CD4-positive, alpha-beta T cell treated with Interferon gamma for 1 hour (primary cell): Measurements from ENCODE around the gene SLFN5.
A peak's percentile ranks its signal among the peaks of the same experiment; 100 is the strongest.
"Not testable (repeated sequence)": the region's sequence is repeated elsewhere in the genome, so short reads cannot be mapped to it uniquely, and the experiment has no call there.

Experiments used
- DNase-seq: peaks from one replicate; pipeline ENCODE4 v3.0.0-alpha.2; 2020

Gene SLFN5

DNA sequence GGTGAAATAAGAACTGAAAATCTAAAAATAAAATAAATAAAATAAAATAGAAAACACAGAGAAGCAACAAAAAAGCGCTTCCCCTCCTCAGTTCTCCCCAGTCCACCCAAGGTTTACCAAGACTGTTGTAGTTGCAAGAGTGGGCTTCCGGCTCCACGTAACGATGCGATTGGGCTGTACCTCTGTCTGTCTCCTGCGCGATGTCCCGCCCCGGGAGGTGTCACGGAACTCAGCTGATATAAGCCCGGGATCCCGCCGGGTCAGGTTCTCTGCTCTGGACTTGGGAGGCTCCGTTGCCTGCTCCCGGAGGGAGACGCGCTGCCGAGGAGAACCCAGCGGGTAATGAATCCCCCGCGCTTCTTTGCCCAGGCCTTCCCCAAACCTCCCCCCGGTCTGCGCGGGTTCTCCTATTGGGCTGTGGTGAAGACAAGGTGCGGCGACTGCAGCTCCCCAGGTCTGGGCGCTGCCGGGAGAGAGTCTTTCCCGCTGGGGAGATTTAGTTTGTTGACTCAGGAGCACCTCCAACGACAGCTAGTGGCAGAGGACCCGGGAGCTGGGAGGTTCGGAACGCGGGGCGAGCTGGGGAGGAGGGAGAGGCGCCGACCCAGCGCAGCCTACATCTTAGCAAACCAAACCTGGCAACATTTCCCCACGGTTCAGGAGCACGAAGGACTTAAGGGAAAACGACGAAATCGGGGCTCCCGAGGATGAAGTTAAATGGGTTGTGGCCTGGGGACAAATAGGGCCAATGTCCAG lies at the start of gene SLFN5:
SLFN5 (plus strand) TSS at position 268 of the 756 bp plus-strand sequence. CDS start 15,619 bp downstream, outside the sequence.
- DNase-seq = peak; percentile 93

DNA sequence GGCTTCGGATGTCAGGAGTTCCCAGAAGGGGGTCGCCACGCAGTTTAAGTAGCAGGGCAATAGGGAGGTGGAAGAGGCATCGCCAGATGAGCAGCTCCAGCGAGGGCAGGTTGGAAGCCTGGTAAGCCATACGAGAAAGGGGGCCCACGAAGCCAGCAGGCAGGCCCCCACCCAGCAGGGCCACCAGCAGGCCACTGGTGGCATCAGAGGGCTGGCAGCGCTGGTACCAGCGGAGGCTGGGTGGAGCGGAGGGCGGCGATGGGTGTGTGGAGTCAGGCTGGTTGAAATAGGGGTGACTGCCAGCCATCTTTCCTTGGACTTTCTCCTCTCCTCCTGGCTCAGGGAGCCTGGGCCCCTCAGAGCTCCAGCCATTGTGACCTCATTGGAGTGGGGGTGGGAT lies 48.9 kb upstream of the SLFN5 start, which contains the start of gene SLC35G3:
SLC35G3 (minus strand) TSS at position 393 of the 400 bp plus-strand sequence; CDS start at position 307, 86 bp downstream.
- not testable (repeated sequence) for DNase-seq

DNA sequence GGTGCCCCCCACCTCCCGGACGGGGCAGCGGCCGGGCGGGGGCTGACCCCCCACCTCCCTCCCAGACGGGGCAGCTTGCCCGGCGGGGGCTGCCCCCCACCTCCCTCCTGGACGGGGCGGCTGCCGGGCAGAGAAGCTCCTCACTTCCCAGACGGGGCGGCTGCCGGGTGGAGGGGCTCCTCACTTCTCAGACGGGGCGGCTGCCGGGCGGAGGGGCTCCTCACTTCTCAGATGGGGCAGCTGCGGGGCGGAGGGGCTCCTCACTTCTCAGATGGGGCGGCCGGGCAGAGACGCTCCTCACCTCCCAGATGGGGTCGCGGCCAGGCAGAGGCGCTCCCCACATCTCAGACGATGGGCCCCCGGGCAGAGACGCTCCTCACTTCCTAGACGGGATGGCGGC lies 47.8 kb upstream of the SLFN5 start:
- DNase-seq = not testable (repeated sequence)

DNA sequence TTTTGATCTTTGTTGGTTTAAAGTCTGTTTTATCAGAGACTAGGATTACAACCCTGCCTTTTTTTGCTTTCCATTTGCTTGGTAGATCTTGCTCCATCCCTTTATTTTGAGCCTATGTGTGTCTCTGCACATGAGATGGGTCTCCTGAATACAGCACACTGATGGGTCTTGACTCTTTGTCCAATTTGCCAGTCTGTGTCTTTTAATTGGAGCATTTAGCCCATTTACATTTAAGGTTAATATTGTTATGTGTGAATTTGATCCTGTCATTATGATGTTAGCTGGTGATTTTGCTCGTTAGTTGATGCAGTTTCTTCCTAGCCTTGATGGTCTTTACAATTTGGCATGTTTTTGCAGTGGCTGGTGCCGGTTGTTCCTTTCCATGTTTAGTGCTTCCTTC lies 40.3 kb upstream of the SLFN5 start:
- DNase-seq = not testable (repeated sequence)

DNA sequence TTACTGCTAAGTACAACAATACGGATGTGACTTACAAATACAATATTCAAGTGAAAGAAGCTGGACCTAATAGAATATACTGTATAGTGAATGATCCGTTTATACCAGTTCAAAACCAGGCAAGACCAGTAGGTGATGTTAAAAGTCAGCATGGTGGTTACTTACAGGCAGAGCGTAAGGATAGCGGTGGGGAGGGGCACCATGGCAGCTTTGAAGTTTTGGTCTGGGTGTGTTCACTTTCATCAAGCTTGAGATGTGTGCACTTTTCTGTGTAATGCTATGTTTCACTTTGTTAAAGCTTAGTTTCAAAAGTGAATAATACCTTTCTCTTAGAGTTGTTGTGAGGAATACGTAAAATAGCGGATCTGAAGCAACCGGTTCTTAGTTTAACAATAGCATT lies 32.1 kb upstream of the SLFN5 start:
- DNase-seq = peak; percentile 21

DNA sequence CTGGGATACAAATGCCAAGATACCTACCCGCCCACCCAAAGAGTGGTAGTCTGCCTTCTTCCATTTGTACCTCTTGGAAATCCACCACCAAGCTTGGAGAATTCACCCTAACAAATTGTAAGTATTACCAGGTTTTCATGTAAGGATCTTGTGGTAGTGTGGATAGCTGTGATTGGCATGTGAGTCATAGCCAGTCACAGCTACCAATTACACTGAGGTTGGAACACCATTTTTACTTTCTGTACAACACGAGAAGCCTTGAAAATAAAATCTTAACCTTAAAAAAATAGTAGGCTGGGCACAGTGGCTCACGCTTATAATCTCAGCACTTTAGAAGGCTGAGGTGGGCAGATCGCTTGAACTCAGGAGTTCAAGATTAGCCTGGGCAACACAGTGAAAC lies 30.2 kb upstream of the SLFN5 start:
- no peak for DNase-seq

DNA sequence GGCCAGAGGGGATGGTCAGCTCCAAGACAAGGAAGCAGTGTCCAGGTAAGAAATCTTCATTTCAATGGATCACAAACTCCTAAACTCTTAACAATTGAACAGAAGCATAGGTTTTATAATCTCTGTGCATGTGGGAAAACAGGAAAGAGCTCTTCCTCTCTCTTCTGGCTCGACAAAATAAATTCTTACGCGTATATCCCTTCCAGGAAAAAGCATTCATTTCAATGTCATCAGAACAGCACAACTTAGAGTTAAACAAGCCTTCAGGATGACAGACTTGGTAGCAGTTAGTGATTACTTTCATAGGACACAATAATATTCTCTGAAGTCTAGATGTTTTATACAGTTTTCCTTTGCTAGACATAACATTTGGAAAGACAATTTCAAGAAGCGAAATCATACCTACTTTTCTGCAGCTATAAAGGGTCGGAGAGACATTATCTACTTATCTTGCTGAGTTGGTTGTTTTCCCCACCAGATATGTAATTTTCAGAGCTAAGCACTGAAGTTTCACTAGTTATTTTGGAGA lies 29.4 kb upstream of the SLFN5 start:
- no peak for DNase-seq

DNA sequence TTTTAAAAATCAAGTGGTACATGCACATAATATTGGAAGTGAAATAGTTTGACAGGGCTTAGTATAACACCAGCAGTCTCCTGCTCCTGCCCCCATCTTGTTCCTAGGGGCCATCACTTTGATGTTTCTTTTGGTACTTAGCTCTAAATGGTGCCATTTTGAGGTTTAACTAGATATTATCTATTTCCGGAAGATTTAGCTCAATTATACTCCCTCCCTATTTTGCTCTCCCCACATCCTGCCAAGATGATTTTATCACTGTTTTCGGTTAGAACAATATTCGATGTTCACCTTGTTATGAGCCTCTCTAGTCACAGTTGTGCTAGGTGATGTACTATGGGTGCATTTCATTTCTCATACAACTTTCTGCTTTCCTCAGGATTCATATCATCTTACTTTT lies 28.7 kb upstream of the SLFN5 start:
- DNase-seq = peak; percentile 16

DNA sequence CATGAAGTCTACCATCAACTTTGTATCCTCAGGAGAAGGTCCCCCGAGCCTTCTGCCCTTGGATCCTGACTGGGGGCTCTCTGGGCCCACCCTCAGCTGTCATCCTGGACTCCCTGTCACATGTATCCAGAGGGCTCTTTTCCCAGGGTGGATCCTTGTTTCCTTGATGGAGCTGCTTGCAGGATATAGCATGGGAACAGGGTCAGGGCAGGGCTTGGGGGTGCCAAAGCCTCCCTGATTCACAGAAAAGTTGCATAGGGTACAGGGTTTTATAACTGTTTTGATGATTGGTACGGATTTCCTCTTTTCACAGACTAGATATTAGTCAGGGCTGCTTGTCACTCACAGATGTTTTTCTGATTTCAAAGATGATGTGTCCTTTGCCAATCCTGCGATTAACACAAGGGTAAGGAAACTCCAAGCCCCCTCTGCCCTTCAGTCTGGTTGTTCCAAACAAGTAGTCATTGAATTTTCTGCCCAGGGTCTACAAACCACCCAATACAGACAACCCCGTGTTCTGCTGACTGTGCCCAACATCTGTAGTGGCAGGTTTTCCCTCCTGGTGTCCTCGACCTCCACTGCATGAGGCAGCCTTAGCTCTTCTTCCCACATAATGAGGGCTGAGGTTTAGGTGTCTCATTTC lies 28.1 kb upstream of the SLFN5 start:
- DNase-seq = no peak

DNA sequence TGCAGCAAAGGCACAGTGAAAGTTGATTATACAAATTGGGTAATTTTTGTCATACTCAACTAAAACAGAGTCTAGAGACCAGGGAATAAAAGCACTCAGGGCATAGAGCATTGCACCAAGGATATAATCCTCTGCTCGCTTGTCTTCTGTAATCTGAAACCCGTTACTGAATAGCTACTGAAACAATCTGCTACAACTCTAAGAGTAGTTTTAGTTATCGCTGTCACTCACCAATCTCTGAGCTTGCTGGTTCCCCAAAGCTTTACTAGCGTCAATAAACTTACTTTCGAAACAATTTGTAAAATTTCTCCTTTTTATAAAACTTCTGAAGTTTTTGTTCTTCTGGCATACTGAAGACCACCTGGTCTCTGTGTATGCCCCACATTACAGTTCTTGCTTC lies 25.8 kb upstream of the SLFN5 start:
- no peak for DNase-seq

DNA sequence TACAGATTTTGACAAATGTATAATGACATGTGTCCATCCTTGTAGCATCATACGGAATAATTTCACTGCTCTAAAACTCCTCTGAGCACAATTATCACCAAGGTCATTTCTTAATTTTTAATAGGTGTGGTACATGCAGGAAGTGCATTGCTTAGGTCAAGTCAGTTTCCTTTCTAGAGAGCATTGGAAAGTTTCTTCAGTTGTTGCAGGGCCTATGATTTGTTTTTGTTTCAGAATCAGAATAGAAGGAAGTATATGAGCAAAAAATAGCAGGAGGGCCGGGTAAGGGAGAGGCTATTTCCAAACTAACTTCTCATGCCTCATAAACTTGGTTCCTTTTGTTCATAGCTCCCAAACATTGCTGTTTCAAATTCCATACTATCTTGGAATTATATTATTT lies 24.0 kb upstream of the SLFN5 start:
- DNase-seq = no peak

DNA sequence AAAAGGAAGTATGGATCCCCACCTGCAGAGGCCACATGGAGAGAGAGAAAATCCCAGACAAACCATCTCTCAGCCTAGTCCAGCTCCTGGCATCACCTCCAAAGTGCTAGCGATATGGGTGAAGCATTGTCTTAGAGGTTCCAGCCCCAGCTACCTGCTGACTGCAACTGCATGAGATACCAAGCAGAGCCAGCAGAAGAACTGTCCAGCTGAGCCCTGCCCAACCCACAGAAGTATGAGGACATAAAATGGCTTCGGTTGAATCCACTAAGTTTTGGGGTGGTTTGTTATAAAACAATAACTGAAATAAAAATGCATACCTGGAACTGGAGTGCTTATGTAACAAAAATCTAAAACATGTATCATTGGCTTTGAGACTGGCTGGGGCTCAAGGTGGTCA lies 20.4 kb upstream of the SLFN5 start:
- no peak for DNase-seq

DNA sequence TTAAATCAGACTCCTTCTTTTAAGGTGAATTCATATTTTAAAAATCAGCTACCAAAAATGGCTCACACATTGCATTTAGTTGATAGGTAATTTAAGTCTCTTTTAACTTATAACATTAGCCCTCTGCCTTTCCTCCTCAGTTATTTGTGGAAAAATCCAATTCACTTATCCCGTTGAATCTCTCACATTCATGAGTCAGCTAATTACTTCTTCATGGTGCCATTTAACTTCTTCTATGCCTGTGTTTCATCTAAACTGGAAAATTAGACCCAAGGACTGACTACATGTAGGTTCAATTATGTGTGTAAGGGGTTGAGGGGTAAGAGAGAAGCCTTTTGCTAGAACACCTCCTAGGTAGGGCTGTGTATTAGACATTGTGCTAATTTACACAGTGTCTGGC lies 18.4 kb upstream of the SLFN5 start:
- no peak for DNase-seq

DNA sequence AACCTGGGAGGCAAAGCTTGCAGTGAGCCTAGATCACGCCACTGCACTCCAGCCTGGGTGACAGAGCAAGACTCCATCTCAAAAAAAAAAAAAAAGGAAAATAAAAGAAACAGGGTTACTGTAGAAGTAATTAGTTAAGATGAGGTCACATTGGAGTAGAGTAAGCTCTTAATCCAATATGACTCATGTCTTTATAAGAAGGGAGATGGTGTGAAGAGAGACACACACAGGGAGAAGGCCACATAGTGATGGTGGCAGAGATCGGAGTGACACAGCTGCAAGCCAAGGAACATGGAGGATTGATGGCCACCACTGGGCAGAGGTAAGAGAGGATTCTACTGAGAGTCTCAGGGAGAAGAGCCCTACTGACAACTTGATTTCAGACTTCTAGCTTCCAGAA lies 15.3 kb upstream of the SLFN5 start:
- DNase-seq = no peak

DNA sequence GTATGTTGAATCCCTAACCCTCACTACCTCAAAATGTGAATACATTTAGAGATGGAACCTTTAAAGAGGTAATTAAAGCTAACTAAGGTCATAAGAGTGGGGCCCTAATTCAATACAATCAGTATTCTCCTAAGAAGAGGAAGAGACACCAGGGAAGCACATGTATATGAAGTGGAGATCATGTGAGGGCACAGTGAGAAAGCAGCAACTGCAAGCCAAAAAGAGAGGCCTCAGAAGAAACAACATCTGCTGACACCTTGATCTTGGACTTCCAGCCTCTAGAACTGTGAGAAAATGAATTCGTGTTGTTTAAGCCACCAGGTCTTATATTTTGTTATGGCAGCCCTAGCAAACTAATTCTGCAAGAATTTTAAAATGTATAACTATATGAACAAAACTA lies 13.2 kb upstream of the SLFN5 start:
- no peak for DNase-seq

DNA sequence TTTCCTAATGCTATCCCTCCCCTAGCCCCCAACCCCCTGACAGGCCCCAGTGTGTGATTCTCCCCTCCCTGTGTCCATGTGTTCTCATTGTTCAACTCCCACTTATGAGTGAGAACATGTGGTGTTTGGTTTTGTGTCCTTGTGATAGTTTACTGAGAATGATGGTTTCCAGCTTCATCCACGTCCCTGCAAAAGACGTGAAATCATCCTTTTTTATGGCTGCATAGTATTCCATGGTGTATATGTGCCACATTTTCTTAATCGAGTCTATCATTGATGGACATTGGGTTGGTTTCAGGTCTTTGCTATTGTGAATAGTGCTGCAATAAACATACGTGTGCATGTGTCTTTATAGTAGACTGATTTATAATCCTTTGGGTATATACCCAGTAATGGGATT lies 8.6 kb upstream of the SLFN5 start:
- DNase-seq = not testable (repeated sequence)

DNA sequence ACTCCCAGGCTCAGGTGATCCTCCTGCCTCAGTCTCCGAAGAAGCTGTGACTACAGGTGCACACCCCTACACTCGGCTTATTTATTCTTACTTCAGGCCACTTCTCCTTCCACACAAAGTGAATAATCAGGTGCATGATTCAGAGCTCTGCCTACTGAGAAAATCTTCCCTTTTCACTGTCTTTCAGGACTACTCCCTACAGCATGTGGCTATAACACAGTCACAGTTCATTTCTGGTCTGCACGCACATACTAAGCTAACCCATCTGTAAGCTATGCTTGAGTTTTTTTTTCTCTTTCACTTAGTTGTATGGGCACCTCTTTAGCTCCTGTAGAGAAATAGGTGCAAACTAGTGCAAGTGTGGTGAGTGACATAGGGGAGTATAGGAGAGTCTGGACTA lies 7.6 kb upstream of the SLFN5 start:
- DNase-seq = no peak

DNA sequence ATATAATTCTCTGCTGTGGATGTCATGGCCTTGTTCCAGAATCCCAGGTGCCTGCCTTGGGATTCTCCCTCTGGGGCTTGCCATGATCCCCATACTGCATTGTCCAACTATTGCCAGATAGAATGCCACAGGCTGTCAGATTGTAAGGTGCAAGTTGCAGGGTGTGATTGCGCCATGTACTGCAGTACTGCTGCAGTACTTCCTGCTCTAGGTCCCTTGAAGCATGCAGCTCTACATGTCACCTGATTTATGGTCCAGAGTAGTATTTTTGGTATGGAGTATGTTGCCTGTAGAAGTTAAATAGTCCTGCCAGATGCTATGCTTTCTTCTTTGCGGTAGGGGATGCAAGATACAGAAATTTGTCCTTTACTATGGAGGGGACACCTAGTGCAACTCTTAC lies 7.0 kb upstream of the SLFN5 start:
- no peak for DNase-seq

DNA sequence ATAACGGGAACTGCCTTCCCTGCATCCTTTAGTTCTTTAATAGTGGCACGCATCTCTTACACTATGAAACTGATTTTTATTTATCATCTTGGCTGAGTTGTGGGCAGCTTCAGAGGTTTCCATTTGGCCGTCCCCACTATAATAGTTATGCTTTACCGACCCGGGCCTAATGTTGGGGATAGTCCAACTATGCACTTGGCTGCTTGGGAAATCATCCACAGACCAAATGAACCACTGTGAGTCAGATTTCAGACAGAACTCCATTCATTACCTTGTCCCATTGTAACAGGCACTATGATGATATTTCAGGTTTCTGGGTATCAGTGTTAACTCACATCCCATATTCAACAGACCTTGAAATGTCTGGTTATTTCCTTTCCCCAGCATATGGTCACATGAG lies 6.1 kb upstream of the SLFN5 start:
- DNase-seq = no peak

DNA sequence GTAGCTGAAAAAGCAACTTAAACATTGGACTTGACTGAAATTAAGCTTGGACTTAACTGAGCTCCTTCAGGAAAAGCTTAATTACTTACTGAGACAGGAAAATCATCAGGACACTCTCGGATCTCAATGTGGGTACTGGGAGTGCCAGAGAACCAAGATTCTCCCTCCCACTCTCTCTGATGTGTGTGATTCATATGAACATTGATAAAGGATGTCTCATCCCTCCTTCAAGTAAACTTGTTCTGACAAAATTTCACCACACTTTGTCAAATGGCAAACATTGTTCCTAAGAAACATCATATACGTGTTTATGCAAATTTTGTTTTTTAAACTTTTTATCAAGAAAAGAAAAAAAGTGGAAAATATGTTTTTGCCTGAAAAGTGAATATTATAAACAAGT lies 4.1 kb upstream of the SLFN5 start:
- no peak for DNase-seq

DNA sequence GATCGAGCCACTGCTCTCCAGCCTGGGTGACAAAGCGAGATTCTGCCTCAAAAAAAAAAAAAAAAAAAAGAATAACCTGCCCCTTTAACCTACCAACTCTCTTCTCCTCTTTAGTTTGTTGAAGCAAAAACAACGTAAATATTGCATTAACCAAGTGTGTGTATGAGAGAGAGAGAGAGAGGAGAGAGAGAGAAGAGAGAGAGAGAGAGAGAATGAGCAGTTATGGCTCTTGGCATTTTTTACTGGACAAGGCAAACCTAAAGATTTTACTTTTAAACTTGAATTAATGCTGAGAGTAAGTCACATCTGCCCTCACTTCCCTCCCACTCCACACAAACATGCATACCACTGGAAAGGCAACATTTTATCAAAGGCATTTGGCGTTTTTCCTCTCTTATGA lies 3.0 kb upstream of the SLFN5 start:
- no peak for DNase-seq

DNA sequence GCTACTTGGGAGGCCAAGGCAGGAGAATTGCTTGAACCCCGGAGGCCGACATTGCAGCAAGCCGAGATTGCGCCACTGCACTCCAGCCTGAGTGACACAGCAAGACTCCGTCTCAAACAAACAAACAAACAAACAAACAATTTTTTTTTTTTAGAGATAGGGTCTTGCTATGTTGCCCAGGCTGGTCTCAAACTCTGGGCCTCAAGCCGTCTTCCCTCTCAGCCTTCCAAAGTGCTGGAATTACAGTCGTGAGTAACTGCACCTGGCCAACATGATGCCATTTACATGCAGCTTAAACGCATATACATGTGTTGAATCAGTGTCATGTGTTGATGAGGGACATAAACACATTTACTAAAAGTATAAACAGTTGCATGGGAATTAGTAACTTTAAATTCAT lies 2.0 kb upstream of the SLFN5 start:
- DNase-seq = no peak

DNA sequence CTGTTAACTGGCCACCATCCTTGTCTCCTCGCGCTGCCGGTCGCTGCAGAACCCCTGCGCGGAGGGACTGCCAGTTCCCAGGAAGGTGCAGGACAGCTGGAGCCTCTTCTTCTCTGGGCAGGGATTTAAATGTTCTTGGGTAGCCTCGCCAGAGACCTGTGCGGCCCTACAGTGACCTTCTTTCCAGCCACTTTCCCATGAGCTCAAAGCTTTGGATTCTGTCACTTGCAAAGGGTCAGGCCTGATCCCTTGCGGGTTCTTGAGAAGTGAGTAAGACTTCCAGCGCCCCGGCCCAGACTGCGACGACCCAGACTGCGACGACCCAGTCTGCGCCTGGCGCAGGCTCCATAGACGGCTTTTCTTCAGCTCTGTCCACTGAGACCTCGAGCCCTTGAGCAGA lies 1.4 kb upstream of the SLFN5 start:
- DNase-seq = peak; percentile 2

DNA sequence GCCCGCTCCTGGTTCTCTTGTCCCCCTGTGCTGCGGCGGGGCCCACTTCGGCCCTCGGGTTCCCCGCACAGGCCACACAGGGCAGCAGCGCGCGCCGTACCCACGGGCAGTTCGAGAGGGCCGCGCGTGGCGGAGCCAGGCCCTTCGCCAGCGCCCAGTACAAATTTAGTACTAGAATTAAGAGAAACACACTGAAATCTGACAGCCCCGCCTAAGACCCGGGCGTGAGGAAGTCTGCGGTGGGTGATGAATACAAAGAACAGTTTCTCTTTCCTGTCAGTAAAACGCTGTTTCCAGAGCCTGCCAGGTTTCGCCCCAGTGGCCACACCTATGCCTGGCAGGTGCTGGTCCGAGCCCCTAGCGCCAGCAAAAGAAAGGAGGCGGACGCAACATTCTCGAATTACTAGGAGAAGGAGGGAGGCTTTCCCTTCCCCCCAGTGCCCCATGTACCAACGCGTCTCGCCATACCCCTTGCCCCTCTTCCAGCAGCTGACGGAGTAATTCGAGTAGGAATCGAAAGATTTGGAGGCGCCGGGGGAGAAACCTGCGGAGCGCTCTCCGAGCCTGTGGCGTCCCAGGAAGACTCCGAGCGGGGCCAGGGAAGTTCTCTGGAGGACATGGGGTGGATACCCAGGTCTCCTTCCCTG lies 591 bp upstream of the SLFN5 start:
- DNase-seq = peak; percentile 85
